Gastrocnemius medialis (tissue), 4 donors: ENCODE measurements around the gene CABP5. TPM values are rescaled to one million over a fixed set of nuclear protein-coding genes. Genes with fewer than 3 reads are reported as not detected.

ENCODE experiments used
- ATAC-seq, 2 donors: fragments of 150-250 bp; one replicate each; pipeline ENCODE4 v1.9.1; 2016
- DNase-seq, 2 donors: peaks; one replicate each; pipeline ENCODE4 v3.0.0-alpha.2; 2019
- H3K27ac ChIP-seq, 4 donors: fragments of 200-600 bp; sonication (generic); 1 replicate in 1 of 4; 2 replicates in 3 of 4; pipeline ENCODE4 v1.5.1; 2016 to 2018; ENCODE audit warnings: mild to moderate bottlenecking in 2 of 4, moderate library complexity in 1 of 4
- H3K27me3 ChIP-seq, 3 donors: fragments of 200-600 bp; sonication (generic) in 2 of 3; 1 replicate in 1 of 3; 2 replicates in 2 of 3; pipeline versions ENCODE4 v1.5.1 to v1.6.0; 2016 to 2019; ENCODE audit warnings: mild to moderate bottlenecking in 1 of 3, moderate library complexity in 1 of 3
- H3K36me3 ChIP-seq, 2 donors: fragments of 200-600 bp; sonication (generic) in 1 of 2; one replicate each; pipeline ENCODE4 v1.5.1; 2017 to 2018
- H3K4me1 ChIP-seq, 2 donors: fragments of 200-600 bp; sonication (generic) in 1 of 2; one replicate each; pipeline ENCODE4 v1.5.1; 2016 to 2017; ENCODE audit warnings: mild to moderate bottlenecking in 2 of 2
- H3K4me3 ChIP-seq, 4 donors: fragments of 200-600 bp; sonication (generic) in 3 of 4; 1 replicate in 1 of 4; 2 replicates in 3 of 4; pipeline ENCODE4 v1.5.1; 2016 to 2019; ENCODE audit warnings: mild to moderate bottlenecking in 2 of 4
- H3K9me3 ChIP-seq, 3 donors: fragments of 200-600 bp; sonication (generic) in 2 of 3; 1 replicate in 1 of 3; 2 replicates in 2 of 3; pipeline ENCODE4 v1.5.1; 2016 to 2019
- POLR2A ChIP-seq, 2 donors: fragments of 450-650 bp; IDR thresholded peaks; one replicate each; pipeline ENCODE4 v1.6.1; 2017; ENCODE audit warnings: antibody characterized with exemption in 2 of 2, mild to moderate bottlenecking in 2 of 2, moderate library complexity in 2 of 2
- in situ Hi-C, 4 donors: fragments of 200-750 bp; cut with MboI; loops; one replicate each; pipeline versions ENCODE4 v1.15.0 to v1.8.0; 2017; ENCODE audit warnings: low sequenced_read_pairs in 4 of 4
- intact Hi-C: fragments of 100-400 bp; cut with DNase I; formaldehyde crosslinking; loops from one replicate; pipeline ENCODE4 v1.15.1; 2023; ENCODE audit warnings: low total_unique reads
- total RNA-seq, 4 donors: library from RNA; depleted of rRNA; stranded (reverse); fragments of >200 nt; gene quantifications; one replicate each; pipeline versions ENCODE4 v1.1.0 to v1.2.3, GENCODE V29; 2016
- TF ChIP-seq, protein P1 (sequence below), 5 experiments: fragments of 450-650 bp in 3 of 5; fragments of 200-600 bp in 2 of 5; sonication (generic) in 2 of 5; IDR thresholded peaks in 4 of 5; conservative IDR thresholded peaks in 1 of 5; 1 replicate in 4 of 5; 2 replicates in 1 of 5; pipeline ENCODE4 v1.5.1; 2016 to 2019; ENCODE audit warnings: antibody characterized with exemption in 5 of 5, mild to moderate bottlenecking in 3 of 5, moderate library complexity in 3 of 5

The CABP5 gene
- total RNA-seq, 4 donors from 2014 or later: not detected

DNA sequence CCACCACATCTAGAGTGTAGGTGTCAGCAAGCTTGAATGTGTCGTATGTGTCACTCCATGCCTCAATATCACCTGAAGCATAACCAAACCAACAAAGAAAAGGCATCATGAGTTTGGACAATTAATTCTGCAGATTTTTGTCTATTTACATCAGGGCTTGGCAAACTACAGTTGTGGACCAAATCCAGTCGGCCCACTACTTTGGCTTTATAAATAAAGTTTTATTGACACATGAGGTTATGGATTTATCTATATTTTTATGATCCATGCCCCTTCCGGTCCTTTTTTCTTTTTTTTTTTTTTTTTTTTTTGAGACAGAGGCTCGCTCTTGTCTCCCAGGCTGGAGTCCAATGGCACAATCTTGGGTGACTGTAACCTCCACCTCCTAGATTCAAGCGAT lies 9.2 kb upstream of the CABP5 start:
- intact Hi-C loops: no loop called here

DNA sequence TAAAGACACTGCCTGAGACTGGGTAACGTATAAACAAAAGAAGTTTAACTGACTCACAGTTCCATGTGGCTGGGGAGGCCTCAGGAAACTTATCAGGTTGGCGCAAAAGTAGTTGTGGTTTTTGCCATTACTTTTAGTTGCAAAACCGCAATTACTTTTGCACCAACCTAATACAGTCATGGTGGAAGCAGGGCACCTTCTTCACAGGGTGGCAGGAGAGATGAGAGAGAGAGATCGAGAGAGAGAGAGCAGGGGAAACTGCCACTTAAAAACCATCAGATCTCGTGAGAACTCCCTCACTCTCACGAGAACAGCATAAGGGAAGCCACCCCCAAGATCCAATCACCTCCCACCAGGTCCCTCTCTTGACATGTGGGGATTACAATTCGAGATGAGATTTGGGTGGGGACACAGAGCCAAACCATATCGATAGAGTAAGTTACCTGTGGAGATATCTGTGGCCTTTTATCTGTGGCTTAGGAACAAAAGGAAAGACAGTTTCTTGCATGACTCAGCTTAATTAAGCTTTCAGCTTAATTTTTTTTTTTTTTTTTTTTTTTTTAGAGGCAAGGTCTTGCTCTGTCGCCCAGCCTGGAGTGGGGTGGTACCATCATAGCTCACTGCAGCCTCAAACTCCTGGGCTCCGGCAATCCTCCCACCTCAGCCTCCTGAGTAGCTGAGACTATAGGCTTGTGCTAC lies 7.6 kb upstream of the CABP5 start:
- intact Hi-C loops: no loop called here
- in situ Hi-C loops: no loop called here
- ATAC-seq: no peak

More for the DNA sequence above, 9.2 kb upstream of the CABP5 start:
- no peak for ATAC-seq
- no peak overlapping the region for H3K27ac ChIP-seq
- H3K9me3 ChIP-seq: no peaks in the 10 kb centered on the region
- H3K27me3 ChIP-seq: no peaks in the 10 kb centered on the region
- no peak for DNase-seq
- H3K4me3 ChIP-seq: no peak overlapping the region
- in situ Hi-C loops: no loop called here
- TF ChIP-seq, protein P1, sequence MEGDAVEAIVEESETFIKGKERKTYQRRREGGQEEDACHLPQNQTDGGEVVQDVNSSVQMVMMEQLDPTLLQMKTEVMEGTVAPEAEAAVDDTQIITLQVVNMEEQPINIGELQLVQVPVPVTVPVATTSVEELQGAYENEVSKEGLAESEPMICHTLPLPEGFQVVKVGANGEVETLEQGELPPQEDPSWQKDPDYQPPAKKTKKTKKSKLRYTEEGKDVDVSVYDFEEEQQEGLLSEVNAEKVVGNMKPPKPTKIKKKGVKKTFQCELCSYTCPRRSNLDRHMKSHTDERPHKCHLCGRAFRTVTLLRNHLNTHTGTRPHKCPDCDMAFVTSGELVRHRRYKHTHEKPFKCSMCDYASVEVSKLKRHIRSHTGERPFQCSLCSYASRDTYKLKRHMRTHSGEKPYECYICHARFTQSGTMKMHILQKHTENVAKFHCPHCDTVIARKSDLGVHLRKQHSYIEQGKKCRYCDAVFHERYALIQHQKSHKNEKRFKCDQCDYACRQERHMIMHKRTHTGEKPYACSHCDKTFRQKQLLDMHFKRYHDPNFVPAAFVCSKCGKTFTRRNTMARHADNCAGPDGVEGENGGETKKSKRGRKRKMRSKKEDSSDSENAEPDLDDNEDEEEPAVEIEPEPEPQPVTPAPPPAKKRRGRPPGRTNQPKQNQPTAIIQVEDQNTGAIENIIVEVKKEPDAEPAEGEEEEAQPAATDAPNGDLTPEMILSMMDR (IDR thresholded peaks at IDR 0.05 in 4 of 5, conservative IDR thresholded peaks at IDR 0.05 in 1 of 5): no peak
- no peak for TF ChIP-seq POLR2A (IDR thresholded peaks at IDR 0.05)
- H3K4me1 ChIP-seq: no peaks in the 10 kb centered on the region
- H3K36me3 ChIP-seq: peaks cover 0 to 77% of the 10 kb centered on the region in 2 donors

DNA sequence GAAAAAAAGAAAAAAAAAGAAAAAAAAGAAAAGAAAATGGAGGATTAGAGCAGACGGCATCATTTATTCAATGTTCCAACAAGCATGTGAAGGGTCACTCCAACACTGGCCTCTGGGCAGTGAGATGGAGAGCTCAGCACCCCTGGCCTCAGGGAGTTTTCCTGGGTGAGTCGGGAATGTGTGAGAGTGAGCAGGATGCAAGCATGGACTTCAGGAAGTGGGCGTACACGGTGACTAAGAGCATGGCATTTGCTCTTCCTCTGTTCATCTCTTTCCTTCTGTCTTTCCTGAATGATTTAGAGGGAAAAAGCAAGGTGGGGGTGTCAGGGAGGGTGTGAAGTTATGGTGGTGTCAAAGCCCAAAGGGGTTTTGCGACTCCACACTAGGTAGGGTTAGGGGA lies 682 bp upstream of the CABP5 start:
- ATAC-seq: no peak
- H3K36me3 ChIP-seq: peaks cover 0 to 23% of the 10 kb centered on the region in 2 donors
- H3K4me3 ChIP-seq: no peak overlapping the region
- no peak overlapping the region for H3K27ac ChIP-seq
- in situ Hi-C loops (no loop called here), intact Hi-C loops (no loop called here)
- no peaks in the 10 kb centered on the region for H3K9me3 ChIP-seq
- H3K4me1 ChIP-seq: no peaks in the 10 kb centered on the region
- TF ChIP-seq, protein P1 (IDR thresholded peaks at IDR 0.05 in 4 of 5, conservative IDR thresholded peaks at IDR 0.05 in 1 of 5): no peak
- no peak for TF ChIP-seq POLR2A (IDR thresholded peaks at IDR 0.05)
- no peaks in the 10 kb centered on the region for H3K27me3 ChIP-seq
- no peak for DNase-seq

More for the DNA sequence above, 7.6 kb upstream of the CABP5 start:
- H3K4me1 ChIP-seq: no peaks in the 10 kb centered on the region
- H3K36me3 ChIP-seq: peaks cover 0 to 85% of the 10 kb centered on the region in 2 donors
- DNase-seq: no peak
- no peak overlapping the region for H3K4me3 ChIP-seq
- no peaks in the 10 kb centered on the region for H3K27me3 ChIP-seq
- no peaks in the 10 kb centered on the region for H3K9me3 ChIP-seq
- H3K27ac ChIP-seq: no peak overlapping the region
- TF ChIP-seq, protein P1 (IDR thresholded peaks at IDR 0.05 in 4 of 5, conservative IDR thresholded peaks at IDR 0.05 in 1 of 5): no peak
- TF ChIP-seq POLR2A (IDR thresholded peaks at IDR 0.05): no peak

DNA sequence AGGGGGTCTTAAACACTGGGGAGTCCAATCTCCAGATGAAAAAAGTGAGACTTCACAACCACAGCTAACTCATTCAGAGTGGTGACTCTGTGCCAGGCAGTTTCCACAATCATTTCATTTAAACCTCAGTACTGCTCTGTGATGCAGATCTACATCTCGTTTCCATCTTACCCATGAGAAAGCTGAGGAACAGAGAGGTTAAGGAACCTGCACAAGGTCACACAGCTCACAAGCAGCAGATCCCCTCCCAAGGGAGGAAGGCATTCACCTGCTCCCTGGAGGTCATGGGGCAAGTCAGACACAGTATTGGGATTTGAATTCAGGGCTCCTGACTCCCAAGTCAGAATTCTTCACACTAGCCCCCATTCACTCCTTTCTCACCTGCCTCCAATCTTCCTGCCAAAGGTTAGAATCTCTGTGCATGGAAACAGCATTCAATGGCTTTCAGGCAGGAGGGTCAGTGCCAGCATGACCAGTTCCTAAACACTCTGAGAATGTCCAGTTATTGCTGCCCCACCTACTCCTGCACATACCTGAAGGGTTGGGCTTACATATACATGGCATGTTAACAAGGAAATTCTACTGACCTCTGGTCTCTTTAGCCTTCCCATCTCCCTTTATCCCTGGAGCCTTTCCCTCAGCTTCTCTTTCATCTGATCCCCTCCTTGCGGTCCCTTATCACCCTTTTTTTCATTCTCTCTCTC lies 1.9 kb downstream of the CABP5 start:
- Histone ChIP-seq H3K9me3 (no peaks in the 10 kb centered on the region), H3K27me3 (no peaks in the 10 kb centered on the region), H3K27ac (no peak overlapping the region), H3K36me3 (no peaks in the 10 kb centered on the region), H3K4me1 (no peaks in the 10 kb centered on the region), H3K4me3 (no peak overlapping the region)
- intact Hi-C loops: no loop called here
- in situ Hi-C loops: no loop called here
- ATAC-seq (no peak), DNase-seq (no peak)
- TF ChIP-seq, protein P1 (IDR thresholded peaks at IDR 0.05 in 4 of 5, conservative IDR thresholded peaks at IDR 0.05 in 1 of 5): no peak
- no peak for TF ChIP-seq POLR2A (IDR thresholded peaks at IDR 0.05)
